ENCODE results near the gene FBH1.
"Not testable (repeated sequence)": the region's sequence is repeated elsewhere in the genome, so short reads cannot be mapped to it uniquely, and the experiment has no call there.

DNA sequence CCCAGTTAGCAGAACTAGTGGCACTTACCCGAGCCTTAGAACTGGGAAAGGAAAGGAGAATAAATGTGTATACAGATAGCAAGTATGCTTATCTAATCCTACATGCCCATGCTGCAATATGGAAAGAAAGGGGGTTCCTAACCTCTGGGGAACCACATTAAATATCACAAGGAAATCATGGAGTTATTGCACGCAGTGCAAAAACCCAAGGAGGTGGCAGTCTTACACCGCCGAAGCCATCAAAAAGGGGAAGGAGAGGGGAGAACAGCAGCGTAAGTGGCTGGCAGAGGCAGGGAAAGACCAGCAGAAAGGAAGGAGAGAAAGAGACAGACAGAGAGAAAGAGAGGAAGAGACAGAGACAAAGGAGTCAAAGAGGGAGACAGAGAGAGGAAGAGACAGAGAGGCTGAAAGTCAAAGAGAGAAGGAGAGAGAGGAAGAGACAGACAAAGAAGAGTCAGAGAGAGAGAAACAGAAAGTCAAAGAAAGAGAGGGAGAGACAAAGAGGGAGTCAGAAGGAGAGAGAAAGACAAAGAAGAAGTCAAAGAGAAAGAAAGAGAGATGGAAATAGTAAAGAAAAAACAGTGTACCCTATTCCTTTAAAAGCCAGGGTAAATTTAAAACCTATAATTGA lies 23.5 kb upstream of the FBH1 start:
- TF ChIP-seq, protein P1, sequence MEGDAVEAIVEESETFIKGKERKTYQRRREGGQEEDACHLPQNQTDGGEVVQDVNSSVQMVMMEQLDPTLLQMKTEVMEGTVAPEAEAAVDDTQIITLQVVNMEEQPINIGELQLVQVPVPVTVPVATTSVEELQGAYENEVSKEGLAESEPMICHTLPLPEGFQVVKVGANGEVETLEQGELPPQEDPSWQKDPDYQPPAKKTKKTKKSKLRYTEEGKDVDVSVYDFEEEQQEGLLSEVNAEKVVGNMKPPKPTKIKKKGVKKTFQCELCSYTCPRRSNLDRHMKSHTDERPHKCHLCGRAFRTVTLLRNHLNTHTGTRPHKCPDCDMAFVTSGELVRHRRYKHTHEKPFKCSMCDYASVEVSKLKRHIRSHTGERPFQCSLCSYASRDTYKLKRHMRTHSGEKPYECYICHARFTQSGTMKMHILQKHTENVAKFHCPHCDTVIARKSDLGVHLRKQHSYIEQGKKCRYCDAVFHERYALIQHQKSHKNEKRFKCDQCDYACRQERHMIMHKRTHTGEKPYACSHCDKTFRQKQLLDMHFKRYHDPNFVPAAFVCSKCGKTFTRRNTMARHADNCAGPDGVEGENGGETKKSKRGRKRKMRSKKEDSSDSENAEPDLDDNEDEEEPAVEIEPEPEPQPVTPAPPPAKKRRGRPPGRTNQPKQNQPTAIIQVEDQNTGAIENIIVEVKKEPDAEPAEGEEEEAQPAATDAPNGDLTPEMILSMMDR (IDR thresholded peaks at IDR 0.05): not testable (repeated sequence)
- not testable (repeated sequence) for TF ChIP-seq EZH2phosphoT487, EZH2 (IDR thresholded peaks at IDR 0.05)

Data from neural progenitor cell (in vitro differentiated cells).